ENCODE measurements around the gene SMC2.

SMC2 gene

GRCh38 chr9:104110509-104110908 is 16.4 kb downstream of the SMC2 start:
- TF ChIP-seq CTCF (conservative IDR thresholded peaks at IDR 0.05; ENCODE audit: control insufficient read depth, insufficient read depth, low read depth, low read length) = no peak
- DNase-seq (ENCODE audit: low read depth) = no peak
- no peak overlapping the region for H3K4me3 ChIP-seq (ENCODE audit: control insufficient read depth, low read depth, low read length)

- no peak overlapping the region for H3K4me3 ChIP-seq (ENCODE audit: control insufficient read depth, low read depth, low read length)
- DNase-seq (ENCODE audit: low read depth) = no peak
- TF ChIP-seq CTCF (conservative IDR thresholded peaks at IDR 0.05; ENCODE audit: control insufficient read depth, insufficient read depth, low read depth, low read length) = no peak
Observed at GRCh38 chr9:104118916-104119315, 24.8 kb downstream of the SMC2 start.

GRCh38 chr9:104121022-104121421 is 26.9 kb downstream of the SMC2 start:
- TF ChIP-seq CTCF (conservative IDR thresholded peaks at IDR 0.05; ENCODE audit: control insufficient read depth, insufficient read depth, low read depth, low read length) = no peak
- DNase-seq (ENCODE audit: low read depth) = no peak
- H3K4me3 ChIP-seq (ENCODE audit: control insufficient read depth, low read depth, low read length) = no peak overlapping the region

- no peak for TF ChIP-seq CTCF (conservative IDR thresholded peaks at IDR 0.05; ENCODE audit: control insufficient read depth, insufficient read depth, low read depth, low read length)
- no peak for DNase-seq (ENCODE audit: low read depth)
- no peak overlapping the region for H3K4me3 ChIP-seq (ENCODE audit: control insufficient read depth, low read depth, low read length)
Observed at GRCh38 chr9:104138243-104138868, 44.2 kb downstream of the SMC2 start.

- TF ChIP-seq CTCF (conservative IDR thresholded peaks at IDR 0.05; ENCODE audit: control insufficient read depth, insufficient read depth, low read depth, low read length) = no peak
Observed at GRCh38 chr9:104142799-104143549, 48.9 kb downstream of the SMC2 start.

GRCh38 chr9:104143550-104143910 is 49.4 kb downstream of the SMC2 start:
- DNase-seq (ENCODE audit: low read depth) = no peak
- no peak for TF ChIP-seq CTCF (conservative IDR thresholded peaks at IDR 0.05; ENCODE audit: control insufficient read depth, insufficient read depth, low read depth, low read length)
- no peak overlapping the region for H3K4me3 ChIP-seq (ENCODE audit: control insufficient read depth, low read depth, low read length)

More at GRCh38 chr9:104142799-104143549, 48.9 kb downstream of the SMC2 start:
- DNase-seq (ENCODE audit: low read depth) = no peak
- H3K4me3 ChIP-seq (ENCODE audit: control insufficient read depth, low read depth, low read length) = no peak overlapping the region
